DMS53 treated with DMSO at 0.1 percent for 48 hours (cell line): ENCODE results near the gene GALR2.

Experiments
- DNase-seq: peaks from one replicate; lab custom pipeline; 2025; ENCODE audit not compliant: unreplicated experiment; lab: John Stamatoyannopoulos, UW

GALR2 gene

DNA sequence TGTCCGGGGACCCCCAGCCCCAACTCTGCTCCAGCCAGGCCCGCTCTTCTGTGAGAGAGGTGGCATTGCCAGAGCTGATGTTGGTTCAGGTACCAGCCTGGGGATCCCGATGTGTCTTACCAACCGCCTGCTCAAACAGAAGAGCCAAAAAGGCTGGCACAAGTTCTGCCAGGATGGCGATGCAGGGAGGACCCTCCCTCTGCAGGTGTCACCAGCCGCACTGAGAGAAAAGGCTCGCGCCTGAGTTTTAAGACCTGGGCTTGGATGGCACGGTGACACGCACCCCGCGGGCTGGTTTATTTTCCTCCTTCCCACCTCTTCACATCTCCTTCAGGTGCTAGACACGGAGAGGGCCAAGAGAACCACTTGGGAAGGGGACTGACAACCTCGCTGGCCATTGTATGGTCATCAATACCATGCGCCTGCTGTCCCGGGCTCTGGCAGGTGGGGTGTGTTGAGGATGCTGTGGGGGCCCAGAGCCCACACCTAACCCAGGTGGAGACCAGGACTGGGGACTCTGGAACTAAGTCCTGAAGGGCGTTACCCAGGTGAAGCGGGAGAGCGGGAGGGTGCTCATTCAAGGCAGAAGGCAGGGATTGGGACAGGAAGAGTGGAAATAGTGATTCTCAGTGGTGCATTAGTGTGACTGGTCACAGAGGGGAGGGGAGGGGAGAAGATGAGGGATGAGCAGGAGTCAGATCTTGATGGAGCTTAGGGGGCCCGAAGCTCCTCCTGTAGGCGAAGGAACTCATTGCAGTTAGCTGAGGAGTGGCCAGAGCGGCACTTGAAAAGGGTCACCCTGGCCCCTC is 50.2 kb downstream of the GALR2 start:
- DNase-seq: no peak

- DNase-seq: no peak
These were observed 50.8 kb downstream of the GALR2 start for GRCh38 chr17:76125391-76125675.

DNA sequence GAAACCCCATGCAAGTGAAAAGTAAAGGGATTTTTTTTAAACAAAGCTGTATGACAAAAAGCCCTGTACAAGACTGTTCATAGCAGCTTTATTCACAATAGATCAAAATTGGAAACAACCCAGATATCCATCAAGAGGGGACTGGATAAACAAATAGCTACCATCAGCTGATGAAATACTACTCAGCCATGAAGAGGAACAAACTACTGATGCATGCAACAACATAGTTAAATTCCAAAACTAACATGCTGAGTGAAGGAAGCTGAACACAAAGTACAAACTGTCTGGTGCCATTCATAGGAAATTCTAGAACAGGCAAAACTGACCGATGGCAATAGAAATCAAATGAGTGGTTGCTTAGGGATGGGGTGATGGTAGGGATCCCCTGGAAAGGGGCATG is 51.3 kb downstream of the GALR2 start:
- no peak for DNase-seq
